SU-DHL-6 (cell line): ENCODE results near the gene EEPD1.

ENCODE experiments used
- H2AFZ ChIP-seq: fragments of 200-600 bp; sonication (generic); 2 replicates; pipeline ENCODE4 v1.6.1; 2014; ENCODE audit warnings: low read depth, mild to moderate bottlenecking, moderate library complexity, mixed read lengths, antibody characterized with exemption, low read length; ENCODE audit not compliant: severe bottlenecking
- H3F3A ChIP-seq: fragments of 200-600 bp; shearing (Covaris generic); 2 replicates; pipeline ENCODE4 v1.6.0; 2016; ENCODE audit warnings: antibody characterized with exemption, mild to moderate bottlenecking; ENCODE audit not compliant: insufficient read depth
- H3K27ac ChIP-seq: fragments of 200-600 bp; sonication (generic); 2 replicates; pipeline ENCODE4 v1.5.1; 2016; ENCODE audit warnings: low read depth, mild to moderate bottlenecking, low read length, moderate library complexity, mixed read lengths
- H3K27me3 ChIP-seq: fragments of 200-600 bp; sonication (generic), shearing (Covaris generic); 2 replicates; pipeline ENCODE4 v1.6.0; 2014; ENCODE audit warnings: mild to moderate bottlenecking, low read length
- H3K36me3 ChIP-seq: fragments of 200-600 bp; sonication (generic); 2 replicates; pipeline ENCODE4 v1.6.1; 2014; ENCODE audit warnings: mild to moderate bottlenecking, low read length, mixed read lengths
- H3K4me2 ChIP-seq: fragments of 300-600, 200-600 bp; shearing (Covaris generic), sonication (generic); 2 replicates; pipeline ENCODE4 v1.6.0; 2014; ENCODE audit warnings: low read length, low read depth, mild to moderate bottlenecking; ENCODE audit not compliant: poor library complexity, severe bottlenecking
- H3K4me3 ChIP-seq: fragments of 200-600 bp; sonication (generic); 2 replicates; pipeline ENCODE4 v1.5.1; 2014; ENCODE audit warnings: antibody characterized with exemption, low read length, mild to moderate bottlenecking, mixed read lengths; ENCODE audit not compliant: insufficient read depth, poor library complexity, severe bottlenecking
- H3K79me2 ChIP-seq: fragments of 200-600 bp; sonication (generic); 2 replicates; pipeline ENCODE4 v1.6.1; 2014; ENCODE audit warnings: mild to moderate bottlenecking, low read length, moderate library complexity; ENCODE audit not compliant: insufficient read depth
- H3K9ac ChIP-seq: fragments of 200-600 bp; sonication (generic); 2 replicates; pipeline ENCODE4 v1.7.0; 2014; ENCODE audit warnings: mild to moderate bottlenecking, low read length
- H3K9me2 ChIP-seq: fragments of 200-600 bp; sonication (generic); replicated peaks from 2 replicates; pipeline ENCODE4 v1.6.1; 2014; ENCODE audit warnings: low read length; ENCODE audit not compliant: insufficient read depth
- H3K9me3 ChIP-seq: fragments of 200-600 bp; sonication (generic); 2 replicates; pipeline ENCODE4 v1.6.1; 2014; ENCODE audit warnings: low read length, mixed read lengths; ENCODE audit not compliant: insufficient read depth
- H4K20me1 ChIP-seq: fragments of 200-600 bp; sonication (generic); 2 replicates; pipeline ENCODE4 v1.6.1; 2014; ENCODE audit warnings: low read depth, mild to moderate bottlenecking, antibody characterized with exemption, low read length, moderate library complexity, mixed read lengths
- EZH2phosphoT487 ChIP-seq: fragments of 200-600 bp; sonication (generic), shearing (Covaris generic); conservative IDR thresholded peaks from 2 replicates; pipeline ENCODE4 v1.6.1; 2018; ENCODE audit warnings: mild to moderate bottlenecking, antibody characterized with exemption, low read length, moderate library complexity, mixed read lengths
- TF ChIP-seq, protein P1 (sequence below): fragments of 200-600 bp; sonication (generic); IDR thresholded peaks from one replicate; pipeline ENCODE4 v1.5.1; 2017; ENCODE audit warnings: antibody characterized with exemption, mild to moderate bottlenecking, low read length, moderate library complexity; ENCODE audit not compliant: insufficient read depth, poor library complexity, severe bottlenecking

The EEPD1 gene

DNA sequence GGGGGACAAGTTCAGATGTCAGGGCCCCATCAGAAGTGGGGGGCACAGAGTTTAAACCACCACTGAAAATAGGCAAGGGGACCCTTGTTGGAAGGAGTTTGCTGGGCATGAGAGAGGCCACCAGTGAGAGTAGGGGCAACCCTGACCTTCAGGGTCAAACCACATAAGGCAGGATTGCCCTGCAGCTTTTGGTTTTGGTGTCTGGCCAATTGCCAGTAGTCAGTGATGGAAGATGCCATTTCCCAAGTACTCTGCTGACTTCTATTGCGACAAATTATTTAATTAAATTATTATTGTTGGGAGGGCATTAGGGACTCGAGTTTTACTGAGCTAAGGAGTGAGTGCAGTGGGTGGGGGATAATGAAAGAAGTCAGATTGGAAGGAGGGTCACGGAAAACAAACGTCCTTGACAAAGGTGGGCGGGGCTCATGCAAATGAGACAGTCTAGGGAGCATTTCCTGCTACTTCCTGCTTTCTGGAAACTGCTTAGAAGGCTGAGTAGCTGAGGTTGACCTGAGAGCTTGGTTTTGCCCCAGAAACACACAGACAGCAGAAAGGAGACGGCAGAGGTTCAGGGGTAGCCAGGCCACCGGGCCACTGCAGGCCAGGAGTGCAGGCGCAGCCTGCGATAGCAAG lies 162.4 kb downstream of the EEPD1 start:
- Histone ChIP-seq H3K79me2 (no peaks in the 10 kb centered on the region), H3K4me3 (no peak overlapping the region), H3K27ac (no peak overlapping the region), H3K4me2 (no peak overlapping the region), H3F3A (no peaks in the 10 kb centered on the region), H3K9me2 (no peaks in the 10 kb centered on the region), H4K20me1 (no peaks in the 10 kb centered on the region), H3K36me3 (no peaks in the 10 kb centered on the region), H3K9me3 (no peaks in the 10 kb centered on the region), H3K9ac (no peak overlapping the region), H2AFZ (no peak overlapping the region), H3K27me3 (no peaks in the 10 kb centered on the region)
- no peak for TF ChIP-seq EZH2phosphoT487
- TF ChIP-seq, protein P1, sequence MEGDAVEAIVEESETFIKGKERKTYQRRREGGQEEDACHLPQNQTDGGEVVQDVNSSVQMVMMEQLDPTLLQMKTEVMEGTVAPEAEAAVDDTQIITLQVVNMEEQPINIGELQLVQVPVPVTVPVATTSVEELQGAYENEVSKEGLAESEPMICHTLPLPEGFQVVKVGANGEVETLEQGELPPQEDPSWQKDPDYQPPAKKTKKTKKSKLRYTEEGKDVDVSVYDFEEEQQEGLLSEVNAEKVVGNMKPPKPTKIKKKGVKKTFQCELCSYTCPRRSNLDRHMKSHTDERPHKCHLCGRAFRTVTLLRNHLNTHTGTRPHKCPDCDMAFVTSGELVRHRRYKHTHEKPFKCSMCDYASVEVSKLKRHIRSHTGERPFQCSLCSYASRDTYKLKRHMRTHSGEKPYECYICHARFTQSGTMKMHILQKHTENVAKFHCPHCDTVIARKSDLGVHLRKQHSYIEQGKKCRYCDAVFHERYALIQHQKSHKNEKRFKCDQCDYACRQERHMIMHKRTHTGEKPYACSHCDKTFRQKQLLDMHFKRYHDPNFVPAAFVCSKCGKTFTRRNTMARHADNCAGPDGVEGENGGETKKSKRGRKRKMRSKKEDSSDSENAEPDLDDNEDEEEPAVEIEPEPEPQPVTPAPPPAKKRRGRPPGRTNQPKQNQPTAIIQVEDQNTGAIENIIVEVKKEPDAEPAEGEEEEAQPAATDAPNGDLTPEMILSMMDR = no peak

DNA sequence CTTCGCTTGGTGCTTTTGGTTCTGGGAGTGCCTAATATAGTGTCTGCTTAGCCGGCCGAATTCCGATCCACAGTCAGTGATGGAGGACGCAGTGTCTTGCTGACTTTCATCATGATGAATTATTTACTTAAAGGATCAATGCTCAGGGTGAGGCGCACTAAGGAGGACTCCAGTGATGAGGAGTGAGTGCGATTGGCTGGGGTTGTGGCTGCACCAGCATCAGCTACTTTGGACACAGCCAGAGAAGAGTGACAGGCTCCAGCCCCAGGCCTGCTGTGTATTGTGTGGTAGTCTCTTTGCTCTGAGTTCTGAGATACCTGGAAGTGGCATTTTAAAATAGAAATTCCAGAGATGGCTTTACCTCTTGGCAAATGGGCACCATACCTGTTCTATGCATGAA lies 163.3 kb downstream of the EEPD1 start:
- TF ChIP-seq, protein P1 = no peak
- no peak for TF ChIP-seq EZH2phosphoT487
- Histone ChIP-seq H3K36me3 (no peaks in the 10 kb centered on the region), H2AFZ (no peak overlapping the region)

DNA sequence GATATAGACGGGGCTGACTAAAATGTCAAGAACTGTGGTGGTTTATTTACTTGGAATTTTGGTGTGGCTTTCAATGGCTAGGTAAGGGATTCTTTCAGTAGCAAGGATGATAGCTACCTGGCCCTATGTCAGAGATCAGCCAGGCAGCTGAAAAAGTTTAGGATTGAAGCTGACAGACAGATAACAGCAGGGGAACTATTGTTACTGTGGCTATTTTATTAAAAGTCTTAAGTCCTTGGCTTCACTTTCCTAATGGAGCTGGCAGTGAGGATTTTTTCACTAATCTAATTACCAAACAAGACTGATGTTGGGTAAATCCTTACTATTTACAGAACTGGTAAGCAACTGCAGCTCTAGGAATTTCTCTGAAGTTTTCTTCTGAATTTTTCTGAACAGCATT lies 164.2 kb downstream of the EEPD1 start:
- Histone ChIP-seq H3K79me2 (no peaks in the 10 kb centered on the region), H3K4me2 (no peak overlapping the region), H3K27ac (no peak overlapping the region), H3K27me3 (no peaks in the 10 kb centered on the region), H4K20me1 (no peaks in the 10 kb centered on the region), H2AFZ (no peak overlapping the region), H3K9me2 (no peaks in the 10 kb centered on the region), H3K9ac (no peak overlapping the region), H3K36me3 (no peaks in the 10 kb centered on the region), H3K9me3 (peaks cover 10% of the 10 kb centered on the region; the same call in 1 of the 2 replicates), H3F3A (no peaks in the 10 kb centered on the region), H3K4me3 (no peak overlapping the region)
- TF ChIP-seq, protein P1 = no peak
- TF ChIP-seq EZH2phosphoT487 = no peak

More for the DNA sequence above, 163.3 kb downstream of the EEPD1 start:
- no peaks in the 10 kb centered on the region for H3K9me2 ChIP-seq
- H3K9me3 ChIP-seq = peaks cover 3% of the 10 kb centered on the region; the same call in 1 of the 2 replicates
- no peak overlapping the region for H3K4me2 ChIP-seq
- no peaks in the 10 kb centered on the region for H3K27me3 ChIP-seq
- H3K27ac ChIP-seq = no peak overlapping the region
- H3K9ac ChIP-seq = no peak overlapping the region
- H4K20me1 ChIP-seq = no peaks in the 10 kb centered on the region
- H3K4me3 ChIP-seq = no peak overlapping the region
- H3F3A ChIP-seq = no peaks in the 10 kb centered on the region
- H3K79me2 ChIP-seq = no peaks in the 10 kb centered on the region
